A204.1 (cell line): Measurements from ENCODE around the gene DSCAM.
"Not testable (repeated sequence)": the region's sequence is repeated elsewhere in the genome, so short reads cannot be mapped to it uniquely, and the experiment has no call there.

Experiments used
- FAIRE-seq: peaks from 2 replicates; lab custom pipeline; 2012; peaks lifted over from hg19 to GRCh38; lab: Jason Lieb, UNC

The DSCAM gene

DNA sequence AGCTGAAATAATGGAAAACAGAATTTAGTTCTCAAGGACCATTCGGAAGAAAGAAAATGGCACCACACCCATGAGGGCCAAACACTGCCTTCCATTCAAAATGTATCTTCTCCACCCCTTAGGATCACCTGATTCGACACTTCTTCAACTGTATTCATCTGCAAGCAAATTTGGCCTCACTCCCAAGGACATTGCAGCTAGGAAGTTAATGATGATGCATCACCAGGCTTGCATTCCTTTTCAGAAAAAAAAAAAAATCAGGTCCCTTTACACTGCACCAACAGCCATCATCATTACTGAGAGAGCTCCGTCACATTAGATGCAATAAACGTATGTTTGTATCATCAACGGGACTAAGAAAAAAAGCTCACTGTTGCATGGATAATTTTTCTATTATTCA, 611.4 kb downstream of the DSCAM start:
- no peak for FAIRE-seq

- FAIRE-seq = no peak
Observed at GRCh38 chr21:40231979-40232378, 615.0 kb downstream of the DSCAM start.

- FAIRE-seq = no peak
Observed at GRCh38 chr21:40227096-40227495, 619.9 kb downstream of the DSCAM start.

DNA sequence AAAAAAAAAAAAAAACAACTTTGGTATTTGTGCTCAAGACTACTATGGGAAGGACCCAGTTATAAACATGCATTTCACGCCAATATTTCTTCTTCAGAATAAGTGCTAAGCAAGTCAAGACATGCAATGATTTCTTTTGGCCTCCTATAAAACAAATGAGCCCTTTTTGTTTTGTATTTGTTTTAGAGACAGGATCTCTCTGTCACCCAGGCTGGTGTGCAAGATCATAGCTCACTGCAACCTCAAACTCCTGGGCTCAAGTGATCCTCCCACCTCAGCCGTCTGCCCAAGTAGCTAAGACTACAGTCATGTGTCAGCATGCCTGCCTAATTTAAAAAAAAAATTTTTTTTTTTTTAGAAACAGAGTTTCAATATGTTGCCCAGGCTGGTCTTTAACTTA, 631.0 kb downstream of the DSCAM start:
- FAIRE-seq = no peak

DNA sequence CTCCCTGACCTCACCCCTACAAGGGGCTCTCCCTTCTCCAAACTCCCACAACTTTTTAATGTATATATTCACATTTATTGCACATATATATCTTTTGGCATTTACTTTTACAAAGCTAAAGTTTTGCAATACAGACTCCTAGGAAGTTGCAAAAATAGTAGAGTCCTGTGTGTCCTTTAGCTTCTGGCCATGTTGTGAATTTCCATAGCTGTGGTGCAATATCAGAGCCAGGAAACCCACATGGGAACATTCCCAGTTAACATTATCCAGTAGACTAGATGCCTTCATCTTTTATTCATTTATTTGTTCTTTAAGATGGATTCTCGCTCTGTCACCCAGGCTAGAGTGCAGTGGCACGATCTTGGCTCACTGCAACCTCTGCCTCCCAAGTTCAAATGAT, 636.7 kb downstream of the DSCAM start:
- FAIRE-seq = no peak

- no peak for FAIRE-seq
Observed at GRCh38 chr21:40208948-40209345, 638.0 kb downstream of the DSCAM start.

DNA sequence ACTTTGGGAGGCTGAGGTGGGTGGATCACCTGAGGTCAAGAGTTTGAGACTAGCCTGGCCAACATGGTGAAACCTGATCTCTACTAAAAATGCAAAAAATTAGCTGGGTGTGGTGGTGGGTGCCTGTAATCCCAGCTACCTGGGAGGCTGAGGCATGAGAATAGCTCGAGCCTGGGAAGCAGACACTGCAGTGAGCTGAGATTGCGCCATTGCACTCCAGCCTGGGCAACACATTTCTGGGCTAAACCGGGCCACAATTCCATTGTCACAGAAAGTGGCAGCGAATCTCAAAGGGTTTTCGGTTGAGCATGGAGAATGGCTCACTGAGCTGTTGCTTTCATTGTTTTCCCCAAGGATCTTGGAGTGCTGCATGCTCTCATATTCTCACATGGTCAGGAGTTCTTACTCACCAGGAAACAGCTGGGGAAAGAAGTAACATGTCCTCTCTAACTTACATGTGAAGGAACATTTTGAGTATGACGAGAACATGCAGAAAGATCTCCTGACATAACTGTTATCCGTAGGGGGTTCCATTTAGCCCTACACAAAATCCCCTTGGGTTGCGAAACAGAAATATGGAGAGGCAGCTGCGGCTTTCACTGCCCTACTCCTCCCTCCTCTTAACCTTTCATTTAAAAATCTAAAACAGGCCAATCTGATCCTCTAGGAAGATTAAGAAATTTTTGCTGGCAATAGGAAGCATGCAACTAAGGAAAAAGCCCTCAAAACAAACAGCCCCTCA, 638.6 kb downstream of the DSCAM start:
- no peak for FAIRE-seq

GRCh38 chr21:40200946-40201345, 646.0 kb downstream of the DSCAM start:
- no peak for FAIRE-seq

DNA sequence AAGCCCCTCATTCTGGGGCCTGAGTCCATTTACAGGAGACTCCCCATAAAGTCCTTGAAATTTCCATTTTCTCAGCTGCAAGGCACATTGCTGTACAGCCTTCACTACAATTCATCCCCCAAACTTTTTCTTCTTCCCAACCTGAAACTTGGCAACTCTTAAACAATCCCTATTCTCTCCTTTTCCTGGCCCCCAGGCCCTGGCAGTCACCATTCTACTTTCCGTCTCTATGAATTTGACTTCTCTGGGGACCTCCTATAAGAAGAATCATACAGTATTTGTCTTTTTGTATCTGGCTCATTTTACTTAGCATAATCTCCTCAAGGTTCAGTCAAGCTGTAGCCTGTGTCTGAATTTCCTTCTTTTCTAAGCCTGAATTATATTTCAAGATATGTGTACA, 646.8 kb downstream of the DSCAM start:
- no peak for FAIRE-seq

GRCh38 chr21:40194185-40194980, 652.6 kb downstream of the DSCAM start:
- FAIRE-seq = no peak

GRCh38 chr21:40191616-40192015, 655.3 kb downstream of the DSCAM start:
- no peak for FAIRE-seq

GRCh38 chr21:40191196-40191595, 655.8 kb downstream of the DSCAM start:
- no peak for FAIRE-seq

DNA sequence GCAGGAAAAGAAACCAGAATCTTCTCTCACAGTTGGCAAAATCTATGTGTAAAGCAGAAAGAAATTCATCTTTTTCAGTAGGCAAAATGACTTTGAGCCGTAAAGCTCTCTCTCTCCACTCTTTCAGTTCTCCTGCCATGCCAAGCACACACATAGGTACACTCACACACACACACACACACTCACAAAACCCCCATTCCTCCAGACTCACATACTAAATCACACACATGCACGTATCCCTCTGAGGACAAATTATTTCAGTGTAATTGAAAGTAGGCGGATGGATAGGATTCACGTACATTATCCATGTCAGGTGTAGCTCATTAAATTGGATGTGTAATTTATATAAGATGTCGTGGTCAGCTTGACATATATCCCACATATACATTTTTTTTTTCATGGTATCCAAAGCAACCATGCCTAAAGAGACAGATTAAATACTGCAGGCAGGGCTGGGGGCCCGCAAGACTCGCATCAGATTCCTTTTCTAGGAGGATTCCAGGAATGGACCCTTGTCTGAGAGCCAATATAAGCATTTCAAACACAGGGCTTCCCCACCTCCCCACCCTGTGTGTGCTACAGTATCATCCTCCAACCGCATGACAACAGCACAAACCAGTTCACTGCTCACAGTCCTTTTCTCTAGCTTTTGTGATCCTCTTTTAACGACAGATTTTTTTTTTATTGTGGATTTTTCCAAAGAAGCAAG, 658.9 kb downstream of the DSCAM start:
- FAIRE-seq = no peak

GRCh38 chr21:40187244-40187643, 659.7 kb downstream of the DSCAM start:
- FAIRE-seq = no peak

- no peak for FAIRE-seq
Observed at GRCh38 chr21:40186045-40186444, 660.9 kb downstream of the DSCAM start.

DNA sequence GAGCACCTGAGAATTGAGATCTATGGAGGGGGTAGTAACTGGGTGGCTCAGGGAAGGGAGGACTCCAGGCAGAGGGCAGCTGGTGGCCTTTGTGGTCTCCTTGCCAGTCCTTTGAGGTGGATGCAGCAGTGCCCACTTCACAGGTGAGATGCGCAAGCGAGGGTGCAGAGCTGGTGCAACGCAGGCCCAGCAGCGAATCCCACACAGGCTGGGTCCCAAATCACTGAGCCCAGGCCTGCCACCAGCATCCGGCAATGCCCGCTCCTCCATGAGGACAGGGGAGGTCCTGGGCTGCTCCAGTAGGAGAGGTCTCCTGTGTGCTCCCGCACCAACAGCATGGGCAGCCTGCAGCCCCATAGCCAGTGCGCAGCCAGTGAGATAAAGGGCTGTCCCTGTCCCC, 661.8 kb downstream of the DSCAM start:
- no peak for FAIRE-seq

DNA sequence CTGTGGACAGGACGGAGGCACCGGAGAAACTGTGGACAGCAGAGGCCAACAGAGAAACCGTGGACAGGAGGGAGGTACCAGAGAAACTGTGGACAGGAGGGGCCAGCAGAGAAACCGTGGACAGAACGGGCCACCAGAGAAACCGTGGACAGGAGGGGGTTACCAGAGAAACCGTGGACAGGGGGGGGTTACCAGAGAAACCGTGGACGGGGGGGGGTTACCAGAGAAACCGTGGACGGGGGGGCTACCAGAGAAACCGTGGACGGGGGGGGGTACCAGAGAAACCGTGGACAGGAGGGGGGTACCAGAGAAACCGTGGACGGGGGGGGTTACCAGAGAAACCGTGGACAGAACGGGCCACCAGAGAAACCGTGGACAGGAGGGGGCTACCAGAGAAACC, 664.5 kb downstream of the DSCAM start:
- FAIRE-seq = not testable (repeated sequence)

- no peak for FAIRE-seq
Observed at GRCh38 chr21:40179166-40179565, 667.8 kb downstream of the DSCAM start.

DNA sequence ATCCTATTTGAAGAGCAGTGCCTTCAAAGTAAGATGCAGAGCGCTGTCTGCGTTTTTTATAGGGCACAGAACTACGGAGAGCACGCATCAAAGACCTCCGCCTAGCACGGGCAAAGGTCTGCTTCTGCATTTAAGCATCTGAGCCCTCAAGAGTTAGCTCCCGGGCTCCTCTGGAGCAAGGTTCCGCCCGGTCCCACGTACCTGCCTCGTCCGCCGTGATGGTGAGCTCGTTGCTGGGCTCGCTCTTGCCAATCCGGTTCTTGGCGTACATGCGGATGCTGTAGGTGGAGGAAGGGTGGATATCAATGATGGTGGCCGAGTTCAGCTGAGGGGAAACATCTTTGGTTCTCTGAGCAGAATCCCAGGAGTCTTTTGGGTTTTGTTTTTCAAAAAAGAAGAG, 668.2 kb downstream of the DSCAM start:
- FAIRE-seq = no peak

DNA sequence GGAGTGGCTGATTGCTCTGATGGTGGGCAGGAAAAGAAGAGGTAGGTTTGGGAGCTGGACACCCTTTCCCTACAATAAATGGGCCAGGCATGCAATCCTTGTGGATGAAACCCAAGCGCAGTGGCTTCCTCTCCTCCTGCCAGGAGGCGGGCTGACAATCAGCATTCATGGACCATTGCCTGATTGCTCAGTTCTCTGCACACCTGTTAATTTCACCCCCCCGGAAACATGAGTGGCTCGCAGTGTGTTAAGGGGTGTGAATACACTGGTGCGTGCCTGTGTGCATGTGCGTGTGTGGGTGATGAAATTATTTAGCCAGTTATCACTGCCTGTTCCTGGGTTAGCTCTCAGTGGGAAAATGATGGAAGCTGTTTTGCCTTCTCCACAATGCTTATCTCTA, 669.0 kb downstream of the DSCAM start:
- FAIRE-seq = no peak

GRCh38 chr21:40176724-40177123, 670.2 kb downstream of the DSCAM start:
- FAIRE-seq = no peak

DNA sequence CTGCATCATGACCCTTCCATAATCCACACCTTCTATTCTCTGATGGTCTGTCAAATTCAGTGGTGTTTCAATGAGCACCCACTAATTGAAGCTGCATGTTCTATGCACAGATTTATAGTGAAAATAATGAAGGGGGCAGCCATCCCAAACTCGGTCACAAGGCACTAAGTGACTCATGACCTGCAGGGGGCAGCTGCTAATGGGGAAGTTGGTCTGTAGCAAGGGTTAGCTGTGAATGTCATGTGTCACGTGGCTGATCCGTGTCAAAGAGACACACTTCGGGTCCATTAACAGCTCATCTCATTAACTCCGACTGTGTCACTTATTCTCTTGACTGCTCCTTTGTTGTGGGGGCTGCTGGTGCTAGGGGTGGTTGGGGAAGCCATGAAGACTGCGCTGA, 673.1 kb downstream of the DSCAM start:
- no peak for FAIRE-seq

GRCh38 chr21:40169971-40170370, 677.0 kb downstream of the DSCAM start:
- no peak for FAIRE-seq
